ENCODE measurements around the gene CDKN2D. TPM values are rescaled to one million over a fixed set of nuclear protein-coding genes. Genes with fewer than 3 reads are reported as not detected.

CDKN2D gene
- 6.1 and 6.7 TPM in 2 replicates for total RNA-seq

DNA sequence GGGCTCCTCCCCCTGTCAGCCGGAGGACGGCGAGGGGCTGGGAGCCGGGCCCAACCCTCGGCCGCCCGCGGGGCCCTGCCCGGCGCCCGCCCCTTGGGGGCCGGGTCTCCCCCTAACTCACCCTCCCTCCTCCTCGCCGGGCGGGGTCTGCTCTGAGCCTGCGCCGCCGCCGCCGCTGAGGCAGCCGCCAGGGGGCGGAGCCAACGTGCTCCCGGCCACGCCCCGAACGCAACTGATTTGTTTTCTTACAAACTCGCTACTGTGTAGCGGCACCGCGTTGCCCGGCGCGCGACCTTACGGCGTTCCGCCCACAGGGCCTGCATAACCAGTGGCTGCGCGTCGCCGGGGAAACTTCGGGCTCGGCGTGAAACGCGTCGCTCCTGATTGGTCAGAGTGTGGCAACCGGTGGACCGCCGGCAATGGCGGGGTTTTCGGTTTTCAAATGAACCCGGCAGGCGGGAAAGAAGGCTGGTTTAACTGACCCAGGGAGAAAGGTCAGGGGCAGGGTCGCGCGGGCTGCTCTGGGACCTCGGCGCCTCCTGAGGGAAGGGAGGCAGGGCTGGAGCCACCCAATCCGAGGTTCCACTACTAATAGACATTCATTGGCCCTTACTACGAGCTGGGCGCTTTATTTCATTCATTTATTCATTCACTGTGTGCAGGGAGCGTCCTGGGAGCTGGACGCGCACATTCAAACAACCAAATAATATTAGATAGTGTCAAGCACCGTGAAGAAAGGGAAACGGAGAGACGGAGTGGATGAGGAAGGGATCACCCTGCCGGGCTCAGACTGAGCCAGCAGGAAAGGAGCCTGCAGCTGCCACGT lies at the start of gene CDKN2D:
Gene CDKN2D (minus strand): TSS at position 154 of the 826 bp plus-strand sequence. CDS start 326 bp downstream, outside the sequence.

GRCh38 chr19:10587022-10587838 lies 18.5 kb upstream of the CDKN2D start, which contains the start of gene AP1M2:
AP1M2 (minus strand) TSS chr19:10587312; CDS start chr19:10587231, 81 bp downstream.

DNA sequence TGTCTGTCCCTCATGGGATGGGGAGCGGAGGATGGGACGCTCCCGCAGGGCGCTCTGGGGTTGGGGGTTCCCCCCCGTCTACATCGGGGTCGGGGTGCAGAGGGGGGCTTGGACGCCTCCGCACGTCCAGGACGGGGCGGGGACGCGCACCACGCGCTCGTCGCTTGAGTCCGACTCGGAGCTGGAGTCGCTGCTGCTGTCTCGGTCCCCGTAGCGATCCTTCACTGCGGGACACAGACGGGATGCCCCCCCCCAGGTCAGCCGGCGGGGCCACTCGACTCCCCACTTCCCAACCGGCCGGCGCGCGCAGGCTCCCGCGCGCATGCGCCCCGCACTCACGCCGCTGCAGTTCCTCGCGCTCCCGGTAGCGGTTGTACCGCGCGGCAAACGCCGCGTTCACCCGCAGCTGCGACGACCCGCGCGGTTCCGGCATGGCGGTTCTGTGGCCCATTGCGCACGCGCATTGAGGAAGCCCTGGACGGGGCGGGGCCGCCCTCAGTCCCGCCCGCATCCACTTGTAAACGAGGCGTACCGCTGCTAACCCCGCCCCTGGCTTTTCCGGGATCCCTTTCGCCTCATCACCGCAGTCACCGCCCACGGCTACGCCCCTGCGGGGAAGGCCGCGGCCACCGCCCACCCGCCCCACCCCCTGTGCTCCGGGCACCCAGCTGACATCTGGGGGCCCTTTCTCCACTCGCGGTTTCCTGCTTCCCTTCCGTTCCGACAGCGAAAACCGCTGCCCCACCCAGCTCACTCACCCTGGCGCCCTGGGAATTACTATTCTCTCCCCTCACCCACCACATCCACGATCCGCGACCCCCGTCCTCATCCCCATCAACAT lies 3.0 kb downstream of the CDKN2D start, which contains the start of gene KRI1:
Gene KRI1 (minus strand): TSS at position 444 of the 841 bp plus-strand sequence. CDS start 11 bp downstream, at position 433.

DNA sequence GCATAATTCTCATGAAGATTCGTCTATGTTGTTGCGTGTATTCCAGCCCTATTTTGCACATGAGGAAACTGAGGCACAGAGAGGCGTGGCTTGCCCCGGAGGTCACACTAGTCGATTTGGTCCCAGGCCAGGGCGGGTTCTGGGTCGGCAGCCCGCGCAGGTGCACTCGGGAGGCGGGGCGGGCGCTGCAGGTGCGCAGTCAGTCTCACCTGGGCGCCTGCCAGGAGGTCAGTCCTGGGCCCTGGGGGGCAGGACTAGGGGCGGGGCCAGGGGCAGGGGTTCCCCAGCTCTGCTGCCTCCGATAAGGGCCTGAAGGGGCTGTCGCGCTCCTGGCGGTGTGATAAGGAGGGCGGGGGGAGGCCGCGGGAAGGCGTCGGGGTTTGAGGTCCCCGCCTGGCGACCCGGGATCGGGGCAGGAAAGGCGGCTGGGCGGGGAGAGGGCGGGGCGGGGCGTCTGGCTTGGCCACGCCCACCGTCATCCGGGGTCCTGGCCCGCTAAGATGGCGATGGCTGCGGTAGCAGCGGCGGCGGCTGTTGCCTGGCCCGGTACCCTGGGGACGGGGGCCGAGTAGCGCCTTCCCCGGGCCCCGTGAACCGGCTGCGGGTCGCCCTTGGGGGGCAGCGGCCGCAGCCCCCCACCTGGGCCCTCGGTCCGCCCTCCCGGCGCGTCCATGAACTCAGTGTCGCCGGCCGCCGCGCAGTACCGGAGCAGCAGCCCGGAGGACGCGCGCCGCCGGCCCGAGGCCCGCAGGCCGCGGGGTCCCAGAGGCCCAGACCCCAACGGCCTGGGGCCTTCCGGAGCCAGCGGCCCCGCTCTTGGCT lies 25.1 kb downstream of the CDKN2D start, which contains the start of gene ATG4D:
Gene ATG4D (plus strand): TSS at position 485 of the 822 bp plus-strand sequence. CDS start 187 bp downstream, at position 672.

GRCh38 chr19:10517361-10517759 lies 51.4 kb downstream of the CDKN2D start, which contains the start of gene S1PR5:
S1PR5 (minus strand) TSS chr19:10517447; CDS start chr19:10515011, 2,436 bp downstream.

Other genes with a start within 250 kb of the CDKN2D start
- 38.0 and 49.8 TPM in 2 replicates for gene RAVER1, start 235.4 kb downstream of the CDKN2D start, total RNA-seq
- 4.2 and 6.7 TPM in 2 replicates for gene ICAM3, start 229.4 kb downstream of the CDKN2D start, total RNA-seq
- 75.8 and 80.0 TPM in 2 replicates for gene TYK2, start 188.4 kb downstream of the CDKN2D start, total RNA-seq
- gene CDC37, start 165.4 kb downstream of the CDKN2D start, total RNA-seq: 122 and 193 TPM in 2 replicates
- gene PDE4A, start 148.4 kb downstream of the CDKN2D start, total RNA-seq: 5.7 and 11.7 TPM in 2 replicates
- gene KEAP1, start 65.6 kb downstream of the CDKN2D start, total RNA-seq: 69.4 and 99.2 TPM in 2 replicates
- 0.16 and 3.4 TPM in 2 replicates for gene S1PR5, start 51.5 kb downstream of the CDKN2D start, total RNA-seq
- gene ATG4D, start 25.1 kb downstream of the CDKN2D start, total RNA-seq: 24.6 and 33.5 TPM in 2 replicates
- gene KRI1, start 3.0 kb downstream of the CDKN2D start, total RNA-seq: 12.0 and 16.5 TPM in 2 replicates
- gene AP1M2, start 18.3 kb upstream of the CDKN2D start, total RNA-seq: 5.6 TPM in 1 of 2 replicates, not detected in the other
- gene SLC44A2, start 56.6 kb upstream of the CDKN2D start, total RNA-seq: 55.6 and 84.0 TPM in 2 replicates
- 91.3 and 103 TPM in 2 replicates for gene ILF3, start 85.4 kb upstream of the CDKN2D start, total RNA-seq
- gene QTRT1, start 132.5 kb upstream of the CDKN2D start, total RNA-seq: 21.1 and 30.8 TPM in 2 replicates
- 60.5 and 81.8 TPM in 2 replicates for gene DNM2, start 149.1 kb upstream of the CDKN2D start, total RNA-seq